GM18517 (cell line): Measurements from ENCODE around the gene PRRC2B.
"Not testable (repeated sequence)": the region's sequence is repeated elsewhere in the genome, so short reads cannot be mapped to it uniquely, and the experiment has no call there.

ENCODE experiments used
- ATAC-seq: cut with Tn5 transposase; IDR thresholded peaks from one replicate; pipeline ENCODE4 v1.9.1; 2021; ENCODE audit warnings: mild to moderate bottlenecking, moderate library complexity; ENCODE audit not compliant: unreplicated experiment

Gene PRRC2B

DNA sequence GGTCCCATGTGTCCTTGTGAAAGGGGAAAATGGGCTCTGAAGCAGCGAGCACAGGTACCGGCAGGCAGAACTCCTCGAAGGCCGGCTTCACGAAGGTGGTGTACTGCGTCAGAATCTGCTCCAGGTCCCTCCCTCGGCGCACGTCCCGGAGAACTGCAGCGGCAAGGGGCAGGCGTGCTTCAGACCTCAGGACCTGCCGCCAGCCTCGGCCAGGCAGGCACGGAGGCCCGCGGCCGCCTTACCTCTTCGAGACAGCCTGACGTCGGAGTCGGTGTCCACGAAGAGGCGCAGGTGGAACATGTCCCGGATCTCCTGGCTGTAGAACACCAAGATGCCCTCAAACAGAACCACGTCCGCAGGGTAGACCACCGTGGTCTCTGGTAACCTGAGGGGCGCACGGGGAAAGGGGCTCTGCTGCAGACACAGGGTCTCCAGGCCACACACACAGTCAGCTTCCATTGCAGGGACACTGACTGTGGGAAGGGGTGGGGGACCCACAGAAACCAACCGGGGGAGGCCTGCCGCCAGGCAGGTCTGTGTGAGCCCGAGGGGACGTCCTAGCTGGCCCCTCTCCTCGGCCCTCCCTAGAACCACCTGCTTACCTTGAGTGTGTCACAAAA lies 135.1 kb downstream of the PRRC2B start:
- no peak for ATAC-seq

- ATAC-seq: no peak
Observed at GRCh38 chr9:131529597-131530545, 136.0 kb downstream of the PRRC2B start.

- ATAC-seq: no peak
Observed at GRCh38 chr9:131530546-131530919, 136.6 kb downstream of the PRRC2B start.

DNA sequence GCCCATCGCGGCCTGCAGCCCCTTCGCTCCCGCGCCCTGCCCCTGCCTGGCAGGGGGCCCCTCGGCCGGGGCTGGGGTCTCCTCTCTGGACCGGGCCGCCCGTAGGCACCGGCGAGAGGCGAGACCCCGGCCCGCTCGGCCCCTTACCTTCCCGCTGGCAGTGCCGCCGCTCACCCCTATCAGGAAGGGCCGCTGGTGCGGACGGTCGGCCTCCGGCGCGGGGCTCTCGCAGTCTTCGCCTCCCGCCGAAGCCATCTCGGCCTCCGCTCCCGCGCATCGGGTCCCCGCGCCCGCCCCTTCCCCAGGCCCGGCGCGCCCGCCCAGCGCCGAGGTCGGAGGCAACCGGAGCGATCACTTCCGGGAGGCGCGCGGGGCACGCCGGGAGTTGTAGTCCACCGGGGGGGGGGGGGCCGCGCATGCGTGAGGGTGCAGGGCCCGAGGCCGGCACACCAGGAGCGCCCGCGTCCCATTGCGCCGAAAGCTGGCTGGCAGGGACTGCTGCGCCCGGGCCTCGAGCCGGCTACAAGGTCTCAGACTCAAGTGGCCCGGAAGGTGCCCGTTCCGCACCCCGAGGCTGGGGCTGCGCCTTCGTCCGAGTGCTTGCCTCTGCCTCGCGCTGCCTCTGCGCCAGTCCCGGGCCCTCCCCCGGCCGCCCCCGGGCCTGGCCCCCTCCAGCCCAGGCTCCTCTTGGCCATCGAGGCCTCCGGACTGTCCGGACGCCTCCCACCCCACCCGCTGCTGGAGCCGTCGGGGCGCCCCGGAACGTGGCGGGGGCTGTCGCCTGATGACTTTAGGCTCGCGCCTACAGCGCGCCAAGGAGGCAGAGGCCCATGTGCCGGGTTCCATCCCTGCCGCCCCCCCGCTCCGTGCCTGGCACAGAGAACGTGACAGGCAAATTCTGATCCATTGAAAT lies 137.3 kb downstream of the PRRC2B start, which contains the start of gene UCK1:
TSS of gene UCK1 (minus strand) at position 344 of the 913 bp plus-strand sequence. CDS start at position 255, 89 bp downstream.
- peak; percentile 77 for ATAC-seq

DNA sequence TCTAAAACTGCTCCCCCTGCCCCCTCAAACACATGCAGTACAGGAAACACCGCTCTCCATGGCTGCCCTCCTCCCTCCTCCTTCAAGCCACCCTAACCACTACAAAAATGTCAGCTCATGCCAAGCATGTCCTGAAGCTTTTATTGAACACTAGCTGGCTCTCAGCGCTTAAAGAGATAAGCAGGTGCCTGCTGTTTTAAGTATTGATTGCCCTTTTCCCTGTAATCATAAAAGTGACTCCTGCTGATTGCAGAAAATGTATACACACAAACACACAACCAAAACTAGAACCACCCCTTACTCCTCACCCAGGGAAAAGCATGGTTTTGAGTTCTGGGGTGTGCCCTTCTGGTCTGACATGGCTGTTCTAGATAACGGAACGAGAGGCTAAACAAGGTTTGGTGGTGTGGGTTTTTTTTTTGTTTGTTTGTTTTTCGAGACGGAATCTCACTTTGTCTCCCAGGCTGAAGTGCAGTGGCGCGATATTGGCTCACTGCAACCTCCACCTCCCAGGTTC lies 140.9 kb downstream of the PRRC2B start:
- ATAC-seq: no peak

DNA sequence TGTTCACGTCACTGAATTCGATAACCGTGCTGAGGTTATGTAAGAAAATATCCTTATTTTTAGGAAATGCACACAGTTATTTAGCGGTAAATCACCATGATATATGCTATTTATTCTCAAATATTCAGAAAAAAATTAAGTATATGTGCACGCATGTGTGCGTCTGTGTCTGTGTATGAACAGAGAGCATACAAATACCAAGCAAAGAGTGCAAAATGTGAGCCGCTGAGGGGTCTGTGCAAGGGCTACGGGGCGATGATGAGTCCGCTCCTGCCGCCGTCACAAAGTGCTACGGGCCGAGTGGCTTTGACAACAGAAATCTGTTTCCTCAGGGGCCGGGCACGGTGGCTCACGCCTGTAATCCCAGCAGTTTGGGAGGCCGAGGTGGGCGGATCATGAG lies 144.1 kb downstream of the PRRC2B start:
- no peak for ATAC-seq

- no peak for ATAC-seq
Observed at GRCh38 chr9:131539223-131539923, 145.5 kb downstream of the PRRC2B start.

GRCh38 chr9:131543141-131543540 lies 149.3 kb downstream of the PRRC2B start:
- no peak for ATAC-seq

- no peak for ATAC-seq
Observed at GRCh38 chr9:131545003-131545785, 151.3 kb downstream of the PRRC2B start, which contains the start of gene PRRT1B. TSS of gene PRRT1B (plus strand) at chr9:131545523. CDS start at chr9:131545616, 93 bp downstream.

DNA sequence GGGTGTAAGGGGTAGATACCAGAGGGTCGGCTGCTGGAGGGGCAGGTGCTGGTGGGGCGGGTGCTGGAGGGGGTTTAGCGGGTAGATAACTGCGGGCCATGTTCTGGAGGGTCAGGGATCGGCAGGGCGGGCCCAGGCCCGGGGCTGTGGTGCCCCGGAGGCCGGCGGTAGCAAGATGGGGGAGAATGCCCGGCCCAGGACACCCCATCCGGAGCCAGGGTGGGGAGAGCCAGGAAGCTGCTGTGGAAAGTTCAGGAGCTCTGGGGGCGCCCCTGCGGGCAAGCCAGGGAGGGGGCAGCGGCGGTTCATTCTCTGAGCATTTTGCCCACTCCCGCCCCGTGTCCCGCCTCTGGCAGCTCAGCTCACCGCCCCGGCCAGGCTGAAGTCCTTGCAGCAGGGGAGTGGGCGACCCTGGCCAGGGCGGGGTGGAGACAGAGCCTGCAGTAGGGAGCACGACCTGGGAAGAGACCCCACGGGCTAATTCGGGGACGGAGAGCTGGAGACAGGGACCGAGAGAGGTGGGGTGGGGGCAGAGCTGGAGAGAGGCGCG lies 152.0 kb downstream of the PRRC2B start:
- no peak for ATAC-seq

- no peak for ATAC-seq
Observed at GRCh38 chr9:131546336-131547084, 152.6 kb downstream of the PRRC2B start.

DNA sequence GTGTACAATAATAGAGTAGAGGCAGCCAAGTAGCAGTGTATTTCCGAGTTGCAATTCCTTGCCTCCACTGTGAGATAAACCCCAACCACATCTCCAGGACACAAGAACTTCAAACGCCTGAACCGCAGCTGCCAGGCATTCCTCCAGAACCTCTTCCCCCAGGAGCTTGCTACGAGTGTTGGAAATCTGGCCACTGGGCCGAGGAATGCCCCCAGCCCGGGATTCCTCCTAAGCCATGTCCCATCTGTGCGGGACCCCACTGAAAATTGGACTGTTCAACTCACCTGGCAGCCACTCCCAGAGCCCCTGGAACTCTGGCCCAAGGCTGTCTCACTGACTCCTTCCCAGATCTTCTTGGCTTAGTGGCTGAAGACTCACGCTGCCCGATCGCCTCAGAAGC lies 155.3 kb downstream of the PRRC2B start:
- not testable (repeated sequence) for ATAC-seq
